Stomach (tissue), 4 donors: ENCODE data around the gene GOLPH3.

Source experiments
- CTCF ChIP-seq, 7 experiments: fragments of 450-650 bp in 4 of 7; fragments of 200-600 bp in 3 of 7; sonication (generic) in 3 of 7; IDR thresholded peaks; one replicate each; pipeline ENCODE4 v1.5.1; 2016 to 2019; ENCODE audit warnings: antibody characterized with exemption in 7 of 7, control low read depth in 2 of 7, mild to moderate bottlenecking in 1 of 7
- EP300 ChIP-seq: sonication (generic); formaldehyde crosslinking; IDR thresholded peaks from one replicate; pipeline ENCODE4 v1.6.1; 2017; ENCODE audit warnings: antibody characterized with exemption
- POLR2A ChIP-seq, 4 donors: fragments of 450-650 bp; IDR thresholded peaks; one replicate each; pipeline ENCODE4 v1.6.1; 2016; ENCODE audit warnings: antibody characterized with exemption in 4 of 4, control low read depth in 2 of 4, mild to moderate bottlenecking in 1 of 4, moderate library complexity in 1 of 4
- POLR2AphosphoS5 ChIP-seq, 3 donors: sonication (generic); formaldehyde crosslinking; IDR thresholded peaks; one replicate each; pipeline ENCODE4 v1.6.1; 2016; ENCODE audit warnings: antibody characterized with exemption in 3 of 3

GRCh38 chr5:32187675-32188074 lies 13.6 kb upstream of the GOLPH3 start:
- TF ChIP-seq CTCF (IDR thresholded peaks at IDR 0.05) (no peak), POLR2A (IDR thresholded peaks at IDR 0.05) (no peak), POLR2AphosphoS5 (IDR thresholded peaks at IDR 0.05) (no peak), EP300 (no peak)
